Calu3 (cell line): ENCODE measurements around the gene METTL6. TPM values are rescaled to one million over a fixed set of nuclear protein-coding genes. Genes with fewer than 3 reads are reported as not detected.

Source experiments
- BruUV-seq: library from RNA; stranded (reverse); fragments of 400-500 nt; replicated peaks from 2 replicates; lab custom pipeline; 2021; lab: Mats Ljungman, UMichigan
- CTCF ChIA-PET: fragments of 300-600 bp; sonication (Branson Sonifier 250); formaldehyde crosslinking; loops from one replicate; lab custom pipeline; 2022; ENCODE audit warnings: antibody characterized with exemption; lab: Charles Lee
- DNase-seq: peaks from one replicate; pipeline ENCODE4 v3.0.0; 2022
- H3K27ac Mint-ChIP-seq: one replicate; pipeline ENCODE4 v1.8.0; 2022; ENCODE audit warnings: mixed read lengths; ENCODE audit not compliant: unreplicated experiment
- H3K27me3 Mint-ChIP-seq: one replicate; pipeline ENCODE4 v1.8.0; 2022; ENCODE audit warnings: mixed read lengths; ENCODE audit not compliant: unreplicated experiment
- H3K36me3 Mint-ChIP-seq: one replicate; pipeline ENCODE4 v1.8.0; 2022; ENCODE audit warnings: mild to moderate bottlenecking, moderate library complexity, mixed read lengths; ENCODE audit not compliant: insufficient read depth, unreplicated experiment
- H3K4me1 Mint-ChIP-seq: one replicate; pipeline ENCODE4 v1.8.0; 2022; ENCODE audit warnings: mild to moderate bottlenecking, low read depth, mixed read lengths; ENCODE audit not compliant: unreplicated experiment
- H3K4me3 Mint-ChIP-seq: one replicate; pipeline ENCODE4 v1.8.0; 2022; ENCODE audit warnings: mild to moderate bottlenecking, low read depth, moderate library complexity, mixed read lengths; ENCODE audit not compliant: unreplicated experiment
- H3K9me3 Mint-ChIP-seq: one replicate; pipeline ENCODE4 v1.8.0; 2022; ENCODE audit warnings: low read depth, mixed read lengths; ENCODE audit not compliant: unreplicated experiment
- CTCF ChIP-seq: fragments of 200-600 bp; IDR thresholded peaks from one replicate; pipeline ENCODE4 v1.8.0; 2022; ENCODE audit warnings: antibody characterized with exemption; ENCODE audit not compliant: unreplicated experiment
- intact Hi-C: fragments of 100-400 bp; cut with micrococcal nuclease; formaldehyde crosslinking; loops from one replicate; pipeline ENCODE4 v1.10.0; 2022; ENCODE audit not compliant: unreplicated experiment
- total RNA-seq: library from RNA; stranded (reverse); gene quantifications from 2 replicates; pipeline ENCODE4 v1.2.3, GENCODE V29; 2022

Gene METTL6
- total RNA-seq, 1 experiment from 2014 or later = 23.0 TPM

- peaks cover 14% of the 10 kb centered on the region for H3K4me1 Mint-ChIP-seq
- peak overlapping the region; percentile 16 for H3K27ac Mint-ChIP-seq
- no peak for DNase-seq
- intact Hi-C loops = no loop called here
- CTCF ChIA-PET = no interaction called here
- no peak overlapping the region for H3K4me3 Mint-ChIP-seq
- no TSS peak for BruUV-seq
- no peaks in the 10 kb centered on the region for H3K27me3 Mint-ChIP-seq
- TF ChIP-seq CTCF = no peak
- H3K9me3 Mint-ChIP-seq = no peaks in the 10 kb centered on the region
- H3K36me3 Mint-ChIP-seq = peaks cover 47% of the 10 kb centered on the region
These were observed 4.0 kb upstream of the METTL6 start for GRCh38 chr3:15431256-15431837.

- intact Hi-C loops = no loop called here
- no TSS peak for BruUV-seq
- CTCF ChIA-PET = interaction anchor here (0.7 kb wide), 1 partner anchor 15 kb away, joined by 3 read pairs; no protein-coding TSS in a partner anchor
These were observed 3.3 kb upstream of the METTL6 start for GRCh38 chr3:15430624-15431023.

GRCh38 chr3:15429080-15429479 lies 1.7 kb upstream of the METTL6 start:
- CTCF ChIA-PET = no interaction called here
- H3K9me3 Mint-ChIP-seq = no peaks in the 10 kb centered on the region
- BruUV-seq = no TSS peak

More at GRCh38 chr3:15430624-15431023, 3.3 kb upstream of the METTL6 start:
- no peak overlapping the region for H3K4me3 Mint-ChIP-seq
- TF ChIP-seq CTCF = no peak
- peaks cover 45% of the 10 kb centered on the region for H3K36me3 Mint-ChIP-seq
- DNase-seq = no peak
- no peak overlapping the region for H3K27ac Mint-ChIP-seq
- H3K9me3 Mint-ChIP-seq = no peaks in the 10 kb centered on the region
- no peaks in the 10 kb centered on the region for H3K27me3 Mint-ChIP-seq
- peaks cover 14% of the 10 kb centered on the region for H3K4me1 Mint-ChIP-seq

GRCh38 chr3:15428539-15428938 lies 1.2 kb upstream of the METTL6 start:
- no peak for DNase-seq
- intact Hi-C loops = loop anchor here (5.0 kb wide), 1 partner anchor 129 kb away; no protein-coding TSS in a partner anchor
- peaks cover 14% of the 10 kb centered on the region for H3K4me1 Mint-ChIP-seq
- no peak for TF ChIP-seq CTCF
- peak overlapping the region; percentile 94 for H3K4me3 Mint-ChIP-seq
- H3K27me3 Mint-ChIP-seq = no peaks in the 10 kb centered on the region
- BruUV-seq = TSS peak; percentile 49
- peaks cover 33% of the 10 kb centered on the region for H3K36me3 Mint-ChIP-seq
- no peaks in the 10 kb centered on the region for H3K9me3 Mint-ChIP-seq
- H3K27ac Mint-ChIP-seq = peak overlapping the region; percentile 93
- CTCF ChIA-PET = no interaction called here

More at GRCh38 chr3:15429080-15429479, 1.7 kb upstream of the METTL6 start:
- DNase-seq = no peak
- Mint-ChIP-seq H3K27ac (no peak overlapping the region), H3K27me3 (no peaks in the 10 kb centered on the region), H3K36me3 (peaks cover 35% of the 10 kb centered on the region), H3K4me3 (peak overlapping the region; percentile 94), H3K4me1 (peaks cover 14% of the 10 kb centered on the region)
- intact Hi-C loops = loop anchor here (5.0 kb wide), 1 partner anchor 128 kb away; no protein-coding TSS in a partner anchor
- no peak for TF ChIP-seq CTCF
